NCI-H187 (cell line): ENCODE measurements around the gene GAGE12J.
"Not testable (repeated sequence)": the region's sequence is repeated elsewhere in the genome, so short reads cannot be mapped to it uniquely, and the experiment has no call there.

Experiments used
- DNase-seq, 2 experiments: peaks; one replicate each; lab custom pipeline; 2025; lab: John Stamatoyannopoulos, UW

Gene GAGE12J, protein sequence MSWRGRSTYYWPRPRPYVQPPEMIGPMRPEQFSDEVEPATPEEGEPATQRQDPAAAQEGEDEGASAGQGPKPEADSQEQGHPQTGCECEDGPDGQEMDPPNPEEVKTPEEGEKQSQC

DNA sequence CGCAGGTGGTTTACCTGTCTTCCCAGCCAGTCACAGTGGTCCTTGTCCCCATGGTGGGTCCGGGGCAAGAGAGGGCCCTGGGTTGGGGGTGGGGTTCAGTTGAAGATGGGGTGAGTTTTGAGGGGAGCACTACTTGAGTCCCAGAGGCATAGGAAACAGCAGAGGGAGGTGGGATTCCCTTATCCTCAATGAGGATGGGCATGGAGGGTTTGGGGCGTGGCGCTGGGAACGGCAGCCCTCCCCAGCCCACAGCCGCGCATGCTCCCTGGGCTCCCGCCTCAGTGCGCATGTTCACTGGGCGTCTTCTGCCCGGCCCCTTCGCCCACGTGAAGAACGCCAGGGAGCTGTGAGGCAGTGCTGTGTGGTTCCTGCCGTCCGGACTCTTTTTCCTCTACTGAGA, at the start of gene GAGE12J:
Gene GAGE12J (plus strand): TSS at position 301 of the 400 bp plus-strand sequence. CDS start 1,157 bp downstream, outside the sequence.
- not testable (repeated sequence) for DNase-seq

DNA sequence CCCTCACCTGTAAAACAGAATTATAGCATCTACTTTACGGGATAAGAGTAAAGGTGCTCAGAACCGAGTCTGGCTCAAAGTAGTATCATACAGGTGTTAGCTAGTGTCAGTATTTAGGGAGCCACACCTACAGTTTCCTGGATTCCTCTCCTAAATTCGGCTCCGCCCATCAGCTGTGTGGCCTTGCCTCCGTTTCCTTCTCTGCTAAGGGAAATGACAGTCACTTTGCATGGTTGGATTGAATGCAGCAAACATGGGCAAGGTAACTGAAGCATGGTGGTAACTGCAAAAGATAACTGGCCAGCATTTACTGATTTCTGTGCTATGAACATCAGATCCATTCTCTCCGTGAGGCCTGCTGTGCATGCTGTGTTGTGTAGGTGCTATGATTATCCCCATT, 49.4 kb upstream of the GAGE12J start:
- DNase-seq: no peak

DNA sequence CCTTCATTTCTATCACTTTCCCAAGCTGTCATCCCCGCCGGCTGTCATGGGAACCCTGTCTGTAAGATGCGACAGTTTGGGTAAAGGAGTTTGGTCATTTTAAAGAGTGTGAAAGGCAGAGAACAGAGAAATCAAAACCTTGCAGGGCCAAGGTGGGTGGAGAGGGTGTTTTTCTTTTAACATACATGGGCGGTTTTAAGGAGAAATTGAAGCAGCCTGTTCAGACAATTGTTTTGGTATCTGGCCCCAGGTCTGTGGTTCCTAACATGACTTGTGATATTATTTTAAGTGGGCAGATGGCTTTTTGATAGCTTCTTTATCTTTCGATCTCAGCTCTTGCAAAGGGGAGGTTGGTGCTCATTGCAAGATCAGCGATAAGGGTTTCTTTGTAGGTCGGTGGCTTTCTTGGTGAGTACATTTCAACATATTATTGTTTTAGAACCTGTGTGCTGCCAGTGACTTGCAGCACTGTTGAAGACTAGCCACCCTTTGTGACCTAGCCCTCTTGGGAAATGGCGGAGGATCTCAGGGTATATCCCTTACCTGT, 48.6 kb upstream of the GAGE12J start:
- no peak for DNase-seq

DNA sequence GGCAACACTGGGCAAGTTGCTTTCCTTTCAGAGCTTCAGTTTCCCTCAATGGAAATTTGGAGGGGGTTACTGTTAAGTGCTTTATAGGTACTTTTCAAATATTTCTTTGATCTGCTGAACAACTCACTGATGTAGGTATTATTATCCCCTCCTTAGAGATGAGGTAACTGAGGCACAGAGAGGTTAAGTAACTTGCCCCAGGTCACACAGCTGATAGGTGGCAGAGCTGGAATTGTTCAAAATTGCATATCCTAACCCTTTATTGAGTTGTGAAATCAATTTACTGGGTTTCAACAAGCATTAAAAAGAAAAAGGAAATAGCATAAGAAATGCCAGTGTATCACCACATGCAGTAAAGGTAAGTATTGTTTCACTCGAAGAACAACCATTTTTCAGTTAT, 45.6 kb upstream of the GAGE12J start:
- no peak for DNase-seq

DNA sequence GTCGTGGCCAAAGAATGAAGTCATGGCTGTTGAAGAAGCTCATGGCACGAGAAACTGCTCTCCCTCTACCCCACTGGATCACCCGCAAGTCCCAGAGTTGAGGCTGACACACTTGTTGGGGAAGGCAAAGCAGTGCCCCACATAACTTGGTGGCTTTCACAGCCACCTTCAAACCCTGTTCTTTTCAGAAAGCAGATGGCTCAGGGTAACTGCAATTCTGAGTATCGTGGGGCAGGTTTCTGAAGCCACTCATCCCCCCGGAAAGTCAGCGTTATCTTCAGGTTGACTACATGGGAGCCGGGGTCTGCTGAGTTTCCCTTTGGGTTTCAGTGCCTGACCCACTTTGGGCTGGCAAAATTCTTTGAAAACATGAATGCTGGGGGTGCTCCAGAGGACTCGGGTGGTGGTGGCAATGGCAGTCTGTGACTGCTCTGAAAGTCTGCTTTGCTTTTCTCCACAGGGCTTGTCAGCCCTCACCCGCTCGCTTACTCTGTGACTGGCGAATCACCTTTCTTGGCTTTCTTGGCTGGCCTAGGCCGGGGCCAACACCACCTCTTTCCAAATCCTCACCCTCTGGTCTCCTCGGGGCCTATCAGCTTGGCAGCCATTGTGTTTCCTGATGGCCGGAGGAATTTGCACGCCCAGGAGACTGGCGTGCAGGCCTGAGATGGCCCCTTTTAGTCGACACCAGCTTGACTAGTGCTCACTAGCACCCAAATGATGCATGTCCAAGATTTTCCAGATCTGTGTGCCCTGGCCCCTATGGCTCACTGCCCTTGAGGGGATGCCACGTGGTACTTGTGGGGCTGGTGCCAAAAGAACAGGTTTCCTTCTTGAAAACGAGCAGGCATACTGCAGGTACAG, 44.9 kb upstream of the GAGE12J start:
- no peak for DNase-seq

DNA sequence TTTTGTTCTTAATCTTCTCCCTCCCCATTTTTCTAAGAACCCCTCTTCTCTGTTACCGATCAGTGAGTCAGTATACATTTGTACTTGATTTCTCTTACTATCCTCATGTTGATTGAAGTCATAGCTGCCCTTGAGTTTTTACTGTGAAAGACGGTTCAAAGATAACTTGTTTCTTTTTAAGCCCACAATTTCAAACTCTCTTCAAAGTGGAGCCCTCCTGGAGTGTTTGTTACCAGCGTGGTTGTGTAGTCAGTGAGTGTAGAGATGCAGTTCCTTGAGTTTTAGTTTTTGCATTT, 44.4 kb upstream of the GAGE12J start:
- DNase-seq: no peak

DNA sequence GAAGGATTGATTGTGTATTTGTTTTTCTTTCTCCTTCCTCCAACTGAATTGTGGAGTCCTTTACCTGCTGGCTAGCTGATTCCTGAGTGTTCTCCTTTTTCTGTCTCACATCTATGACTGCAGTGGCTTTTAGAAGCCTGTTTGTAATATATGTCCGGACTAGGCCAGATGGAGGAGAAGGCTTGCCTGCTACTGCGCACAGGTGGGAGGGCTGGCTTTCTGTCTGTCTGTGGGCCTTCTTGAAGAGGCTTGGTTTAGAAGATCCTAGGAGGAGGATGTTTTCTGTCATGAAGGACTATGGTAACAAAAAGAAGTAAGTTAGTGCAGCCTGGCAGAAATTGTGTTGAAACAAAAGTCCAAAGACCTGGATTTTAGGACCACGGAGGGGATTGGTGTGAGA, 43.8 kb upstream of the GAGE12J start:
- no peak for DNase-seq

DNA sequence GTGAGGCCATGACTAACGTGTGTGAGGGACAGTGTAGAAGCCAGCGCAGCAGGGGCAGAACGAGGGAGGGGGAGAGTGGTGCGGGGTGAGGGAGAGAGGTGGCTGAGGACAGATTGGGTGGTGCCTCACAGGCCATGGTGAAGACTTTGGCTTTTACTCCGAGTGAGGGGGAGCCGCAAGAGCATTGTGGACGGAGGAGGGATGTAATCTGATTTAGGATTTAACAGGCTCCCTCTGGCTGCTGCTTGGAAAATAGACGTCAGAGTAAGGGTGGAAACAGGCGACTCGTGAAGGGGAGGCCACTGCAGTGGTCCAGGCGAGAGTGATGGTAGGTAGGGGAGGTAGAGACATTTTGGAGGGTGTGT, 39.2 kb upstream of the GAGE12J start:
- no peak for DNase-seq

DNA sequence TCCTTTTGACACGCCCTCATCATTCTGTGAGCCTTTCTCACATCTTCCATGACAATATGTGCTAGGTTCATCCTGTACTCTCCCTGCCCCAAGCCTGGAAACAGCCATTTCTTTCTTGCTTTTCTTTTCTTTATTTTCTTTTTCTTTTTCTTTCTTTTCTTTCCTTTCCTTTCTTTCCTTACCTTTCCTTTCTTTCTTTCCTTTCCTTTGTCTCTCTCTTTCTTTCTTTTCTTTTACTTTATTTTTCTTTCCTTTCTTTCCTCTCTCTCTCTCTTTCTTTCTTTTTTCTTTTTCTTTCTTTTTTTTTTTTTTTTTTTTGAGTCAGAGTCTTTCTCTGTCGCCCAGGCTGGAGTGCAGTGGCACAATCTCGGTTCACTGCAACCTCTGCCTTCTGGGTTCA, 37.6 kb upstream of the GAGE12J start:
- no peak for DNase-seq

DNA sequence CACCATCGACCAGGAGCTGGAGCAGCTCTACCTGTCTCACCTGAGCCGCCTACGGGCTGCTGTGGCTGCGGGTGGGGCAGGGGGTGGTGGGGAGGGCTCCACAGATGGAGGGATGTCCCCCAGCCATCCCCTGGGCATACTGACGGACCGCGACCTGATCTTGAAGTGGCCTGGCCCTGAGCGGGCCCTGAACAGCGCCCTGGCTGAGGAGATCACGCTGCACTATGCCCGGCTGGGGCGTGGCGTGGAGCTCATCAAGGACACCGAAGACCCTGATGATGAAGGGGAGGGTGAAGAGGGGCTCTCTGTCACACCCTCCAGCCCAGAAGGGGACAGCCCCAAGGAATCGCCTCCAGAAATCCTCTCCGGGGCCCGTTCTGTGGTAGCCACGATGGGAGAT, 35.7 kb upstream of the GAGE12J start:
- DNase-seq: no peak

DNA sequence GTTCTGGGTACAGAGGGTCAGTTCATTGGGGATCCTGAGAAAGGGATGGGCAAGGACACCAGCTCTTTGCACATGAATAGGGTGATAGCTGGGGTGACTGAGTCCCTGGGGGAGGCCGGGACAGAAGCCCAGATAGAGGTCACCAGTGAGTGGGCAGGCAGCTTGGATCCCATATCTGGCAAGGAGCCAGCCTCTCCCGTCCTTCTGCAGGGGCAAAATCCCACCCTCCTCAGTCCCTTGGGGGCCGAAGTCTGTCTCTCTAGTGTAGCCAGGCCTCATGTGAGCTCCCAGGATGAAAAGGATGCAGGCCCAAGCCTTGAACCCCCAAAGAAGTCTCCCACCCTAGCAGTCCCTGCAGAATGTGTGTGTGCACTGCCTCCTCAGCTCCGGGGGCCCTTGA, 35.3 kb upstream of the GAGE12J start:
- no peak for DNase-seq

DNA sequence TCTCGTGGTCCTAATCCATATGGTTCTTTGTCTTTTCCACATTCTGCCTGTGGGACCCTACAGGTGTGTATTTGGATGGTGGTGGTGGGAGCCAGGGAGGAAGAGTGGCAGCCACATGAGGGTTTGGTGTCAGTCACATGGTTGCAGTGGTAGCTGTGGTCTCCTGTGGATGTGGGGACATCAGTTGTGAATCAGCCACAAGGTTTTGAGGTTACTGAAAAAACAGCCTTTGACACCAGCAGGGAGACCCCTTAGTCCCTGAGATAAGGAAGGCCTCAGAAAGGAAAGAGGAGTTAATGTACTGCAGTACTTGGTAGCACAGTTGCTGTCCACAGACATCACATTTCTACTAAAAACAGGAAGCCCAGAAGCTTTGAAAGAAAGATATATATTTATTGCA, 34.2 kb upstream of the GAGE12J start:
- no peak for DNase-seq

DNA sequence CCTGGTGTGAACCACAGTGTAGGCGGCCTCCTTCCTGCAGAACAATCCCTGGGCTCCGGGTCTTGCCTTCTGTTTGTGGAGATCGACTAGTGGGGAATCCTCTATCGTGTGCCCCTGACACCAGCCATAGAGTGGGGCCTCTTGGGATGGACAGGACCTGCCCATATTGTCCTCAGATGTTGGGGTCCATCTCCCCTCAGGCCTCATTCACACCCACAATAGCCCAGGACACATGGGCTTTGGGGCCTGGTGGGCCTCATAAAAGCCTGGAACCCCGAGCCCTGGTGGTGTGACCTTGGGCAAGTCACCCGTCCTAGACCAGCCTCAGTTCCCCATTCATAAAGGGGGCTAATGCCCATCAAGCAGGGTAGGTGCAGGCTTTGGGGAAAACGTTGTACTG, 31.6 kb upstream of the GAGE12J start:
- DNase-seq: no peak

DNA sequence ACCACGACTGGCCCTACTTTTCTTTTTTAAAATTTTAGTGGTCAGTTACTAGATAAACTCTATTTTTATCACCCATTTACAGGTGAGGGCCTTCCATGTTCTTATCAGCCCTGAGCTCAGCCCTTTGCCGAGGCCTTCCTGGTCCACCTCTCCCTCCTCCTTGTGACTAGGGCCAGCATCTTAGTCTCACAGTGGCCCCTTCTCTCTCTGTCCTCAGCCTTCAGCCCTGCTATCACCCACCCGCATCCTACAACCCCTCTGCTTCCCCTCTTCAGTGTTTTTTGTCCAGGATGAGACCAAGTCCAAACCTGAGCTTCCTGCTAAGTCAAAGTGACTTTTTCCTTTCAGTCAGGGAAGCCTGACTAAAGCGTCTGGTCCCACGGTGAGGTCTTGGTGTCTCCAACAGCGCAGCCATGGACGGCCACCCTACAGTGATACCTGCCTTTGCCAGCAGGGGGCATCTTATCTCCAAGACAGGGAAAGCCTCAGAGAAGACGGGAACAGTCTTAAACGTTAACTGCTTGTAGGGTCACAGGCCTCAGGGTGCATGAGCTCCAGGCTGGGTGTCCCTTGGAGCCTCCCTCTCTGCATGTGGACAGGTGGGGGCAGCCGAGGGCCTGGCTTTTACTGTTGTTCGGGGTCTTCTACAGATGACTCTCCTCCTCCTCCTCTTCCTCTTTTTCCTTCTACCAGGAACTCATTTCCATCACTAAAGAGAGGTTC, 30.1 kb upstream of the GAGE12J start:
- DNase-seq: no peak

DNA sequence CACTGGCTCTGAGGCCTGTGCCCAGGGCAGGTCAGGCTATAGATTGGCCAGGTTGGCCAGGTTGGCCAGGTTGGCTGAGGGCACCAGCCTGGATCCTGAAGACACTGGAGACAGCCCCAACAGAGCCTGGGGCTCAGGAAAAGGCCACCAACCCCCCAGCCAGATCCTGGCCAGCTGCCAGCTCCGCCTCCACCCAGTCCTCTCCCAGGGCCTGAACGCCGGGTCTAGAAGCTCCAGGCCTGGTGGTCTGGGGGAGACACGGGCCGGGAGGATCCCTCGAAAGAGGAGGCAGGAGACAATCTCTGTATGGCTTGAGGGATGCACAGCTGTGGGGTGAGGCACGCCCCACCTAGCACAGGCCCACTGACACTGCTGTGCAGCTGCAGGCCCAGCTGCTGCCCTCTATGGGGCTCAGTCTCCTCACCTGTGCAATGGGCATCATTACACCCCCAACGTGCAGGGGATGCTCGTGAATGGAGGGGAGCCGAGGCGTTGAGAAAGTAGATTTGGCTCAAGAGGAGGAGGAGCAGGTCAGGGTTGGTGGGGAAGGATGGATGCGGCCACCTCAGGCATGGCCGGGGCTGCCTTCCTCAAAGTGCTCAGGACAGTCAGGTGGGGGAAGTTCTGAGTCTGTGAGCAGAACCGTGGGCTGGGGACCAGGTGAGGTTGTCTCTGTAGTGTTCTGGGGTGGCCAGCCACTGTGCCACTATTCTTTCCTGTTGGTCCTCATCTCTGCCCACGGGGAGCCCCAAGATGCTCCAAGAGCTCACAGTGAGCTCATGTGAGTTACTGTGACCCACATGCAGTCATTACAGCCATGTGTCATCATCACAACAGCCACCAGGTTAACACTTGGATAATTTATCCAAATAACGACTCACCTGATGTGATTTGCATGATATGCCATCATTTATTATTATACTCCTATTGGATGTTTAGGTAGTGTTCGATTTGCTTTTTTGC, 29.2 kb upstream of the GAGE12J start:
- DNase-seq: no peak

DNA sequence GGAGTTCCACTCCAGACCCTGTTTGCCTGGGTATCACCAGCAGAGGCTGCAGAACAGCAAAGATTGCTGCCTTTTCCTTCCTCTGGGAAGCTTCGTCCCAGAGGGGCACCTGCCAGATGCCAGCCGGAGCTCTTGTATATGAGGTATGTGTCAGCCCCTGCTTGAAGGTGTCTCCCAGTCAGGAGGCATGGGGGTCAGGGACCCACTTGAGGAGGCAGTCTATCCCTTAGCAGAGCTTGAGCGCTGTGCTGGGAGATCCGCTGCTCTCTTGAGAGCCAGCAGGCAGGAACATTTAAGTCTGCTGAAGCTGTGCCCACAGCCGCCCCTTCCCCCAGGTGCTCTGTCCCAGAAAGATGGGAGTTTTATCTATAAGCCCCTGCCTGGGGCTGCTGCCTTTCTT, 22.5 kb upstream of the GAGE12J start:
- DNase-seq: not testable (repeated sequence)

DNA sequence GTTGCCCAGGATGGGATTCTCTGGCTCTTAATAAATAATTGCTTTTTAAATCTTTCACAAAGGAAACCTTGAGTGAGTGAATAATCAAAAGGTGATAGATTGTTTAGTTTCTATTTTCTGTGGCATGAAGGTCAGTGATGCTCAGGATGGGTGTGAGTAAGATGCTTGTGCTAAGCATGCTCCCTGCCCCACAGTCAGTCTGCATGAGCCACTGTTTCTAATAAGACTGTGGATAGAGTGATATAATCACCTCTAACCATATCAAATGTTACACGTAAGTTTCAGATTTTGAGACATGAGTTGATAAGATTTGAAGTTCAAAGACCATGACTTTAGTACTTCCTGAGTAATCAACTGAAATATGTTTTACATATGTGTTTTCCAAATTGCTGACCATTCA, 21.1 kb upstream of the GAGE12J start:
- no peak for DNase-seq

DNA sequence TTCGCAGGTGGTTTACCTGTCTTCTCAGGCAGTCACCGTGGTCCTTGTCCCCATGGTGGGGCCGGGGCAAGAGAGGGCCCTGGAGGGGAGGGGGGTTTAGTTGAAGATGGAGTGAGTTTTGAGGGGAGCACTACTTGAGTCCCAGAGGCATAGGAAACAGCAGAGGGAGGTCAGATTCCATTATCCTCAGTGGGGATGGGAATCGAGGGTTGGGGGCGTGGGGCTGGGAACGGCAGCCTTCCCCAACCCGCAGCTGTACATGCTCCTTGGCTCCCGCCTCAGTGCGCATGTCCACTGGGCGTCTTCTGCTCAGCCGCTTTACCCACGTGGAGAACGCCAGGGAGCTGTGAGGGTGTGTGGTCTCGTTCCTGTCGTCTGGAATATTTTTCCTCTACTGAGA, 18.5 kb upstream of the GAGE12J start, which contains the start of gene GAGE10:
Gene GAGE10 (plus strand): TSS at position 301 of the 400 bp plus-strand sequence. CDS start 1,214 bp downstream, outside the sequence.
- no peak for DNase-seq

DNA sequence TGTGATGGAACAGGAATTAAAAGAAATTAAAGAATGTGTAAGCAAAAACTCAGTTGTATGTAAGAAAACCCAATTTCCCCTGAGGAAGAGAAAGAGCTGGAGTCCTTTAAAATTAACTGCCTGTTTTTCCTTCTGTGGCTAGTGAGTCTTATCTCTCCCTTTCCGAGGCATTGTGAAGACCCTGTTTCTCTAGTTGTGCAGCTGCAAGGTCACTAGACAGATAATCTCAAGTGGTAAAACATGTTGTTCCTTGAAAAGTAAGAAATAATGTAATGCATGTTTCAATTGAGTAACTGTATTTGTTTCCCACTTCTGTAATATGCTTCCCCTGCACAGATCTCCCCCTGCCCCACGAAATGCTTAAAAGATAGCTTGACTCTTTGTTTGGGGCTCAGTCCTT, 14.1 kb upstream of the GAGE12J start:
- DNase-seq: not testable (repeated sequence)

DNA sequence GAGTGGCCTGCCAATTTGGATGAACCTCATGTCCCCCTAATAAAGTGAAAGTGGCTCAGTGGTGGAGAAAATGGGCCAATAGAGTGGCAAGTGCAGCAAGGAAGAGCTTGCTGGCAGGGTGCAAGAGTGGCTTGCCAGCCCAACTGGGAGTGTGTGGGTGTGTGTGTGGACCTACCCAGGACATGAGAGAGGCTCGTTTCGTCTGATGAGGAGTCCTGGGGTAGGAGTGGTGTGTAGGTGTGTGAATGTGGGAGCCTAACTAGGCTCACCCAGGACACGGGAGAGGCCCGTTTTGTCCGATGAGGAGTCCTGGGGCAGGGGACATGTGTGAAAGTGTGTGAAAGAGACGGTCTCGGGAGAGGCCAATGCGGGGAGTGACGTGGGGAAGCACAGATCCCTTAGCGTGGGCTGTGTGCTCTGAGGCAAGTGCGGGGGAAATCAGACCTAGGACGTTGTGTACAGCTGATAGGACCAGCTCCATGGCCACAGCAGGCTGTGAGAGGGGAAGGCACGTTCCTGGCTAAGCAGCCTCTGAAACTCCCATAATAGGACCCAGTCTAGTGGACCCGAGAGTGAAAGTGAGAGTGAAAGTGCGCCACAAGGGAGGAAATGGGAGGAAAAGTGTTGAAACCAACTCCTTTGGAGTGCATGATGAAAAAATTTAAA, 13.1 kb upstream of the GAGE12J start:
- no peak for DNase-seq

DNA sequence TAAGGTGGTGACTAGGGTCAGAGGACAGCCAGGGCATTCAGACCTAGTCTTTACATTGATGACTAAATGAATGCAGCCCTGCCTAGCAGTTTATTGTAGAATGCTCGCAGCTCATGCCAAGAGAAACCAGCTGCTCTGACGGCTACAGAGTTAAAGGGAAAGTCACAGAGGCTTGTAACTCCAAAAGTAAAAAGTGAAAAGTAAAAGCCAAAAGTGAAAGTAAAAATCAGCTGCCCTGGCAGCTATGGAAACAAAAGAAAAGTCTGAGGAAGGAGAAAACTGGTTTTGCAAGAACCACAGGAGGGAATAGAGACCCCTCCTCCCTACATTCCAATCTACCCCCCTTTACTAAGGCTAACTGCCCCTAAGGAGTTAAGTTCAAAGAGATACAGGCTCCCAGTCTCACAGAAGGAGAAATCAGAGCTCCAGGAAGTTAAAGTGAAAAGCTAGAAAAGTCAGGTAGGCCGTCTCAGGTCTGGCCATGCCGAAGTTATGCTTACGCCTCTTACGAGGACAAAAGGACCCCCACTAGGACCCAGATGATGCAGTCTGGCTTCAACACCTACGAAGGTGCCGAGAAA, 12.3 kb upstream of the GAGE12J start:
- no peak for DNase-seq
